DOHH2 (cell line): ENCODE results near the gene WNT9B.

ENCODE experiments used
- H3F3A ChIP-seq: fragments of 200-600 bp; sonication (generic), shearing (Covaris generic); 2 replicates; pipeline ENCODE4 v1.6.0; 2016; ENCODE audit warnings: antibody characterized with exemption, mild to moderate bottlenecking; ENCODE audit not compliant: control insufficient read depth, insufficient read depth
- H3K27ac ChIP-seq: fragments of 200-600 bp; sonication (generic); 2 replicates; pipeline ENCODE4 v1.5.1; 2014; ENCODE audit warnings: low read depth, mild to moderate bottlenecking, low read length, moderate library complexity
- H3K27me3 ChIP-seq: fragments of 200-600 bp; sonication (generic); 2 replicates; pipeline ENCODE4 v1.6.1; 2014; ENCODE audit warnings: mild to moderate bottlenecking, low read length, mixed read lengths; ENCODE audit not compliant: control insufficient read depth
- H3K36me3 ChIP-seq: fragments of 200-600 bp; sonication (generic); 2 replicates; pipeline ENCODE4 v1.6.1; 2014; ENCODE audit warnings: mild to moderate bottlenecking, low read length, moderate library complexity, mixed read lengths; ENCODE audit not compliant: control insufficient read depth
- H3K4me1 ChIP-seq: fragments of 200-600 bp; sonication (generic); 2 replicates; pipeline ENCODE4 v1.6.1; 2014; ENCODE audit warnings: mild to moderate bottlenecking, low read length, mixed read lengths; ENCODE audit not compliant: control insufficient read depth
- H3K4me2 ChIP-seq: fragments of 200-600 bp; sonication (generic); 2 replicates; pipeline ENCODE4 v1.6.0; 2014; ENCODE audit warnings: mild to moderate bottlenecking, low read length, moderate library complexity
- H3K4me3 ChIP-seq: fragments of 200-600 bp; sonication (generic); 2 replicates; pipeline ENCODE4 v1.5.1; 2014; ENCODE audit warnings: mild to moderate bottlenecking, low read length, mixed read lengths
- H3K79me2 ChIP-seq: fragments of 200-600 bp; sonication (generic); 2 replicates; pipeline ENCODE4 v1.6.1; 2014; ENCODE audit warnings: mild to moderate bottlenecking, low read length, mixed read lengths; ENCODE audit not compliant: control insufficient read depth
- H3K9me2 ChIP-seq: fragments of 200-600 bp; sonication (generic); replicated peaks from 2 replicates; pipeline ENCODE4 v1.6.1; 2014; ENCODE audit warnings: mild to moderate bottlenecking, low read length, mixed read lengths; ENCODE audit not compliant: control insufficient read depth
- H3K9me3 ChIP-seq: fragments of 200-600 bp; sonication (generic); 2 replicates; pipeline ENCODE4 v1.6.1; 2014; ENCODE audit warnings: antibody characterized with exemption, low read length, mixed read lengths; ENCODE audit not compliant: control insufficient read depth, insufficient read depth
- H4K20me1 ChIP-seq: fragments of 200-600 bp; sonication (generic); 2 replicates; pipeline ENCODE4 v1.6.0; 2014; ENCODE audit warnings: low read depth, mild to moderate bottlenecking, antibody characterized with exemption, low read length, moderate library complexity; ENCODE audit not compliant: control insufficient read depth, insufficient read depth
- EZH2phosphoT487 ChIP-seq: fragments of 200-600 bp; sonication (generic); IDR thresholded peaks from 2 replicates; pipeline ENCODE4 v1.6.1; 2017; ENCODE audit warnings: borderline replicate concordance, mild to moderate bottlenecking, antibody characterized with exemption, low read length, moderate library complexity, mixed read lengths
- TF ChIP-seq, protein P1 (sequence below): fragments of 200-600 bp; sonication (generic); IDR thresholded peaks from one replicate; pipeline ENCODE4 v1.5.1; 2014; ENCODE audit warnings: antibody characterized with exemption, mild to moderate bottlenecking, low read depth, low read length; ENCODE audit not compliant: poor library complexity, severe bottlenecking

WNT9B gene

DNA sequence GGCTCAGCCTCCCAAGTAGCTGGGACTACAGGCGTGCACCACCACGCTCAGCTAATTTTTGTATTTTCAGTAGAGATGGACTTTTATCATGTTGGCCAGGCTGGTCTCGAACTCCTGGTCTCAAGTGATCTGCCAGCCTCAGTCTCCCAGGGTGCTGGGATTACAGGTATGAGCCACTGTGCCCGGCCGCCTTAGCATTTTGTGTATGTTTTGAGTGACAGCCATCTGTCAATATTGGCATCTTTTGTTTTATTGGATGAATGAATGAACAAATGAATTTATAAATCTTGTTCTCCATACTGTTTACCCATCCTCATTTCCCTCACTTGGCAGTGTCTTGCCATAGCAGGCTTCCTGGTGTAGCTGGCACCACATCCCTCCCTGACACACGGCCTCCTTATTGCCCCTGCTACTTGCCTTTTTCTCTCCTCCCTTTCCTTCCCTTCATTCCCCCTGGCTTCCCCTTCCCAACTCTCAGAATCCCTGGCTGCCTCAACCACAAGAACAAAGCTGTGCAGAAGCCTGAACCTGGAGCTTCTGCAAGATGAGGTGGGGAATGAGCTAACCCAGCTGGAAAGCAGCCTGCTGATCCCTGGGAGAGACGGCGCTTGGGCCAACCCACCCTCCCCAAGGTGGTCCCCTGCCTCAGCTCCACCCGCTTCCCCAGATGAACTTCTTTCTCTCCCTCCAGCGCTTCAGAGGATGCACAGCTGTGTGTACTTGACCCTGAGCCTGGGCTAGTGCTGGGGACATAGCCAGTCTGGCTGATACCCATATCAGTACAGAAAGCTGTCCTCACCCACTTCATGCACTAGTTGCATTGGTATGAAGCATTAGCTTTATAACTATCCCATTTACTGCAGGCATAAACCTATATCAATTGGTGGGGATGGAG is 34.3 kb downstream of the WNT9B start:
- Histone ChIP-seq H3K4me1 (no peaks in the 10 kb centered on the region), H3K27ac (no peak overlapping the region)

DNA sequence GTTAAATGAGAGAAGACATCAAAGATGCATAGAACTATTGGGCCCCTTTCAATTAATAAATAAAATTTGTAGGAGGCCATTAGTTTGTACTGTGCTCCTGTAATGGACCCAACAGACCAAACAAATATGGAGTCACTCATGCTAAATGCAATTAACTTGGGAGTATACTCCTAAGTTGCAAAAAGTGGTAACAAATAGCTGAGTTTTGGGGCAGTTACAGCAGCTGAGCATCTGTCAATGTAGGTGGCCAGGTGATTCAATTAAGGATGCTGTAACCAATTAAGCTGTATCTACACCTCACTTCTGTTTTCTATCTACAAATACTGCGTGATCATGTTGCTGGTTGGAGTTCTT is 34.9 kb downstream of the WNT9B start:
- Histone ChIP-seq H3K9me3 (no peaks in the 10 kb centered on the region), H3K27ac (no peak overlapping the region), H3K4me2 (no peak overlapping the region), H3K9me2 (no peaks in the 10 kb centered on the region), H3F3A (no peaks in the 10 kb centered on the region), H3K27me3 (peaks cover 44% of the 10 kb centered on the region), H3K4me3 (no peak overlapping the region), H3K79me2 (no peaks in the 10 kb centered on the region), H4K20me1 (0 out of 2 replicates have a peak, but pooled peaks cover 2% of the 10 kb centered on the region), H3K36me3 (no peaks in the 10 kb centered on the region), H3K4me1 (no peaks in the 10 kb centered on the region)
- TF ChIP-seq, protein P1, sequence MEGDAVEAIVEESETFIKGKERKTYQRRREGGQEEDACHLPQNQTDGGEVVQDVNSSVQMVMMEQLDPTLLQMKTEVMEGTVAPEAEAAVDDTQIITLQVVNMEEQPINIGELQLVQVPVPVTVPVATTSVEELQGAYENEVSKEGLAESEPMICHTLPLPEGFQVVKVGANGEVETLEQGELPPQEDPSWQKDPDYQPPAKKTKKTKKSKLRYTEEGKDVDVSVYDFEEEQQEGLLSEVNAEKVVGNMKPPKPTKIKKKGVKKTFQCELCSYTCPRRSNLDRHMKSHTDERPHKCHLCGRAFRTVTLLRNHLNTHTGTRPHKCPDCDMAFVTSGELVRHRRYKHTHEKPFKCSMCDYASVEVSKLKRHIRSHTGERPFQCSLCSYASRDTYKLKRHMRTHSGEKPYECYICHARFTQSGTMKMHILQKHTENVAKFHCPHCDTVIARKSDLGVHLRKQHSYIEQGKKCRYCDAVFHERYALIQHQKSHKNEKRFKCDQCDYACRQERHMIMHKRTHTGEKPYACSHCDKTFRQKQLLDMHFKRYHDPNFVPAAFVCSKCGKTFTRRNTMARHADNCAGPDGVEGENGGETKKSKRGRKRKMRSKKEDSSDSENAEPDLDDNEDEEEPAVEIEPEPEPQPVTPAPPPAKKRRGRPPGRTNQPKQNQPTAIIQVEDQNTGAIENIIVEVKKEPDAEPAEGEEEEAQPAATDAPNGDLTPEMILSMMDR: no peak
- no peak for TF ChIP-seq EZH2phosphoT487

More for the DNA sequence above, 34.3 kb downstream of the WNT9B start:
- TF ChIP-seq, protein P1: no peak
- TF ChIP-seq EZH2phosphoT487: no peak
- no peak overlapping the region for H3K4me2 ChIP-seq
- no peak overlapping the region for H3K4me3 ChIP-seq
- H3K79me2 ChIP-seq: no peaks in the 10 kb centered on the region
- H3K27me3 ChIP-seq: peaks cover 42% of the 10 kb centered on the region
- H3K9me2 ChIP-seq: no peaks in the 10 kb centered on the region
- 0 out of 2 replicates have a peak, but pooled peaks cover 2% of the 10 kb centered on the region for H4K20me1 ChIP-seq
- H3F3A ChIP-seq: no peaks in the 10 kb centered on the region
- no peaks in the 10 kb centered on the region for H3K9me3 ChIP-seq
- no peaks in the 10 kb centered on the region for H3K36me3 ChIP-seq

DNA sequence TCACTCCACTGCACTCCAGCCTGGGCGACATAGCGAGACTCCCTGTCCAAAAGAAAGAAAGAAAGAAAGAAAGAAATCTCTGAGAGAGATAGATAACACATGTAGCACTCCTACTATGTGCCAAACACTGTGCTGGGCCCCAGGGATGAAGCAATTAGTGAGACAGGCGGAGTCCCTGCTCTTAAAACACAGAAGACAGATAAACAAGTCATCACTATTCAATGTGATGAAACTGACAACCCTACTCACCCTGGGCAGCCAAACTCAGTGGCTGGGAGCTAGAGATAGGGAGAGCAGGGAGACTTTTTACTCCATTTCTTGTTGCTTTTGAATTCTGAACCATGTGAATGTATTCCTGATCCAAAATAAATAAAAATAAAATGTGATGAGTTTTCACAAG is 36.3 kb downstream of the WNT9B start:
- 0 out of 2 replicates have a peak, but pooled peaks cover 2% of the 10 kb centered on the region for H4K20me1 ChIP-seq
- H3K9me2 ChIP-seq: no peaks in the 10 kb centered on the region
- no peak for TF ChIP-seq EZH2phosphoT487
- TF ChIP-seq, protein P1: no peak
- no peak overlapping the region for H3K4me2 ChIP-seq
- H3K27ac ChIP-seq: no peak overlapping the region
- no peaks in the 10 kb centered on the region for H3K4me1 ChIP-seq
- H3K4me3 ChIP-seq: no peak overlapping the region
- H3K36me3 ChIP-seq: no peaks in the 10 kb centered on the region
- H3K27me3 ChIP-seq: peaks cover 52% of the 10 kb centered on the region
- no peaks in the 10 kb centered on the region for H3F3A ChIP-seq
- no peaks in the 10 kb centered on the region for H3K79me2 ChIP-seq
- no peaks in the 10 kb centered on the region for H3K9me3 ChIP-seq
